UCSD-AML1 (cell line): ENCODE results near the gene S1PR3.
A peak's percentile ranks its signal among the peaks of the same experiment; 100 is the strongest.

Experiments used
- DNase-seq: peaks from one replicate; lab custom pipeline; 2025; ENCODE audit not compliant: unreplicated experiment; lab: John Stamatoyannopoulos, UW

The S1PR3 gene

DNA sequence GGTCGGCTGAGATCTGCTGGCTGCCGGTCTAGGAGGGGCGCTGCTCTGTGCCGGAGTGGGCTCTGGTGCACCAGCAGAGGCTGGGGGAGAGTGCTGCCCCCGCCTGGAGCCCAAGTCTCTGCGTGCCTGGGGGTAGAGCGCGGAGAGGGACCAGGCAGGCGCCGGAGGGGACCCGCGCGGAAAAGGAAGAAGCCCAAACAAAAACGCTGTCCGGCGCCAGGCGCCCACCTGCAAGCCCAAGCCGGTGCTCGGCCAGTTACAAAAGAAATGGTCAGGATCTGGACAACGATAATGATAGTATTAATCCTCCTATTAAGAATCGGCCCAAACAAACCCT is 571 bp upstream of the S1PR3 start:
- no peak for DNase-seq

DNA sequence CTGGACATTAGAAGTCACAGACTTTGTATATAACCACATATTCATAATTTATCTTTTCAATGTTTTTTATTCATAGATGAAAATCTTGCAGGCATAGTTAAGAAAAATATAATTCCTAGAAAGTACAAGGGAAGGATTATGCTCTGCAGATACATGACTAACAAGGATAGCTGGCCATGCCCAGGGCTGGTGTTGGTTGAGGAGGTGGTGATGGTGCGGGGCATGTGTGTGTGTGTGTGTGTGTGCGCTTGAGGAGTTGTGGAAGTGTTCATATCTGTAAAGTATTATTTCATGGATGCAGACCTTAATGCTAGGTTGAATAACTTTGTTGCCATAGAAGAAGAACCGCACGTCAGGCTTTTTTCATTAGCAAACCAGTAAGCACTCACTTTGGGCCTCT is 1.3 kb downstream of the S1PR3 start:
- no peak for DNase-seq

DNA sequence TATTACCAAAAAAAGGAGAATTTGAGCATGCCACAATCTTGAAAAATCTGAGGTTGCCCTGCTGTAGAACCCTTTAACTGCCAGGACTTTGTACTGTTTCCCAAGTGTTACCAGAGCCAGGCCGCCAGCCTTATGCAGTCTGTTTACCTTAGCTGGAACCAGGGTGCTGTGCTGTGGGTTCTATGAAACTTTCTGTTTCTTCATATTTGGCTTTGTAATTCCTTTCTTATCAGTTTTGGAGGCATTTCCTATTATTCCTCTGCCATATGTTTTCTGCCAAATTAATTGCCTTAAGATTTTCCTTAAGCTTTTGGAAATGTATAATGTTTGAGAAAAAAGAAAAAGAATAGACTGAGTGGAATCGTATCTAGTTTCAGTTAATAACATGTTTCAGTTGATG is 2.1 kb downstream of the S1PR3 start:
- DNase-seq: no peak

DNA sequence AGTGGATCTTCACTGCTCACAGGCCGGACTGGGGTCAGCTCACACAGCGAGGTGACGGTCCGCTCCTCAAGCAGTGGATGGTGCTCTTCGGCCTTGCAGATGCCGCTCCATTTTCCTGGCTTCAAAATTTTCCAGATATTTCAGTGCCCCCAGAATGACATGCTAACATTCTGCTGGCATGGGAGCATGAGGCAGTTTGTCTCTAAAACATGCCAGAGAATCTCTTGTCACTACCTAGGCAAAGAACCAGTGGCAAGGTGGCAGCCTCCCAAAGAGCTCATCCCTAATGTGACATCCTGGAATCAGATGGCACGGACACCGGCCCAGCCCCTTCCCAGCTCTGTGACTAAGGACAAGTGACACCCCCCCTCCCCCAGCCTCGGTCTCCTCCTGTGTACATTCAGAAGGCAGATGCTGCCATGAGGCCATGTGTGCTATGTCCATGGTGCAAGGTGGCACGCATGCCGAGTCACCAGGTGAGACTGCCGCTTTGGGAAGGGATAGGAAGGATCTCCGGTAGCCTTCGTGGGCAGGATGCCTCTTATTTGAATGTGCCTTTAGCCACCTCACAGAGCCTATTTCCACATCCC is 2.7 kb downstream of the S1PR3 start:
- no peak for DNase-seq

DNA sequence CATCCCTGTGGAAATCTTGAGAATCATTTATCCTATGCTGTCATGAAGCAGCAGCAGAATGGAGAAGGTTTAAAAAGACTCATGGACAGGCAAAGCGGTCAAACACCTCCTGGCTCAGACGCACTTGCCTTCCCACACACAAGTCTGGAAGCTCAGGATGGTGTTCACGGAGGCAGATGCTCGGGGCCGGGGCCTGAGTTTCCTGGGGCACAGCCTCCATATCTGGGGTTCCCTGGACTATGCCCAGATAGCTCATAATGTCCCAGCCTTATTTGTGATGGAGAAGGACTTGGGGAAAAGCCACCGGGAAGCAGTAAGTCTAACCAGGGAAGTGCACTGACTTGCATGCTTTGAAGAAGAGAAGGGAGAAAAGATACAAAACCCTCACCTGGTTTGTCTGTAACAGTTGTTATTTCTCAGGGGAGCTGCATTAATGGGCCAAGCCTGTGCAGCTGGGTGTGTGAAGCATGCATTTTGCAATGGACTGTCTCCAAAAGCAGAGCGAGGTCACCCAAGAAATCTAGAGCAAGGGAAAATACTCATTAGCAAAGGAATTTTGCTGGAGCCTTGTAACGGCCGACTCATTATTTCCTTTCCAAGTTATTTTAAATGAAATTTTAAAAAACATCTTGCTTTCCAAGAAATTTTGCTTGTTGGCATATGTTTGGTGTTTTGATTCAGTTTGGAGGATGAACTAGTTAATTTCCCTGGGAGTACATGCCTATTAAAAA is 3.4 kb downstream of the S1PR3 start:
- no peak for DNase-seq

DNA sequence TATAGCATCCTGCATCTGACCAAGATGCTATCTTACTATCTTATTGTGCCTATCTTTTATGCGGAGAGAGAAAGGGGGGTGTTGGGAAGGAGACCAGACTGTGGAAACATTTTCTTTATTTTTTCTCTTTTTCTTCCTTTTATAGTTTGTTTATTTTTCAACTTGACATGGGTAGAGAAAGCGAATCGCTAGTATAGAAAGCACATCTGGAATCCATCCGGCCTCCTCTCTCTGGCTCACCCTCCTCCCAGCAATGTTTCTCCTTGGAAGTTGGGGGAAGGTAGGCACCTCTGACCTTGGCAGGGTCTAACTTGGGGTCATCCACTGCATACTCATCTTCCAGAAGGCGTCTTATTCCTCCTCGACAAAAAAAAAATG is 3.9 kb downstream of the S1PR3 start:
- no peak for DNase-seq

DNA sequence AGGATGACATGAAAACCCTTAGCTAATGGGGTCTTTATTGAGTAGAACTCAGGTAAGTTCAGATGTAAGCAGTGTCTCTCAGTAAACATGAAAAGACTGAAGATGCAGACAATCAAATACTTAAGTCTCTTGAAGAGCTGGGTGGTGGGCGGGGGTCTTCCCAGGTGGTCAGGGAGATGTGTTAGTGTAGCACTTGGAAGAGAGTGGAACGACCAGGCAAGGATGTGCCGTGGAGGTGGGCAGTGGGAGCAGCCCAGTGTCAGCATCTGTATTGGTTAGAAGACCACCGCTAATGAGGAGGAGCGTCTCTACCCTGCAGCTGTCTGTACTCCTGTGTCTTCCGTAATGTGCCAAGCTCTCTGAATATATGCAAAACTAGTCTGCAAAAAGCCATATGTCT is 4.4 kb downstream of the S1PR3 start:
- no peak for DNase-seq

DNA sequence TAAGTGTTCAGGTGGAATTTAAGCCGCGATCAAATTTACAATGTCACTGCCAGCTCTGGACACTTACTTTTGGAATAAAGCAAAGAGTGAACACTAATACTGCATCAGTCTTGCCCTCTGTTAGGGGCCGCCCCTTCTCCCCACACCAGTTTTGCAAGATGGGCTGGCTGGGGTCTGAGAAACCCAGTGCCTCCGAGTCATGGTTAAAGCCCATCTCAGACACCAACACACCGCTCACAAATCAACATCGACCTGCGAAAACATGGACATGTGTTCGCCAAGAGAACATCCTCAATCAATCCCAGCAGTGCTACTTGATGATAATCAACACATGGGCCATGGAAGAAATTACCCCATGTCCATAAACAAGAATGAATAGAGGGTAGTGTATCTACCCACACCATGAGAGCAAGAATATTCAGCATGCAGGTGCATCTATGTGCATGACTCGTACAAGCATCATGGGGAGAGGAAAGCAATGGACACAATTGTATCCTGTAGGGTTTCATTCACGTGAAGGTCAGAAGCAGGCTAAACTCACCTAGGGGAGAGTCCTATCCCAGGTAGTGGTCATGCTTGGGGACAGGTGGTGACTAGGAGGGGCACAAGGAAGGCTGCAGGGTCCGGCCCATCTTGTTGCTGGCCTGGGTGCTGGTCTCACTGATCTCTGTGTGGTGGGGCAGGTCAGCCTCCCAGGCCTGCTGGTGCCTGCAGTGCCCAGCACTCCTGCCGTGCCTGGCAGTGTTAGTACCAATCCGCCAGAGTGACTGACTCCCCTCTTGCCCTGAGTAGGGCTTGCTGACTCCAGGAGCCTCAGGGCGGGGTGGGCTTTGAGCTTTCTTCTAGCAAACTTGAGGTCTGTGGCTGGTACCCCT is 5.0 kb downstream of the S1PR3 start:
- DNase-seq: no peak

DNA sequence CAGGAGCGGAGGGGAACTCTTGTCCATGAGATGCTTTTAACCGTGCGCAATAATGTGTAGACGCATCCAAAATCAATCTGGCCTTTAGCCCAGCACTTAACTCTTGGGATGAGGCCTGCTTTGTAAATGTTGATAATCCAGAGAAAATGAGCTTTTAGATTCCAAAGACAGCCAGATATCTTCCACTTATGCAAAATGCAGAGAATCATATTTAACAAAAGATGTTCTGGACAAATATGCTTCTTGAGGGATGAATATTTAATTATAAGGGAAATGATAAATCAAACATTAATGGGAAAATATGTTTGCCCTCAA is 5.6 kb downstream of the S1PR3 start:
- no peak for DNase-seq

DNA sequence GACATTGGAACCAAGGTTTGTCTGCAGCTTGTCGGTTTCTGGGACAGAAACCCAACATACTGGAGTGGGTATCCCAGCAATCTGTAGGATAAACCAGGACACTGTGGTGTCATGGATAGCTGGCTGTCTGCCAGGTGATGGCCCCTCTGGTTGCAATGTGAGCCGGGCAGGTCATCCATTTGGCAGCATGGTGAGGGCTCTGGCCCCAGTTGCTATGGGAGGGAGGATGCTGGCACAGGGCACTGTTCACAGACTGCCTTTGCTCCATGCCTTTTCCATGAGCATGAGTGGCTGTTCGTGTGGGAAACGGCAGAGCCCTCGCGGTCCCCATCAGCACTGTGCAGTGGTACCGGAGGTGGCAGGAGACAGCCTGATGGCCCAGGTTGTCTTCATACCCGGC is 6.4 kb downstream of the S1PR3 start:
- no peak for DNase-seq

DNA sequence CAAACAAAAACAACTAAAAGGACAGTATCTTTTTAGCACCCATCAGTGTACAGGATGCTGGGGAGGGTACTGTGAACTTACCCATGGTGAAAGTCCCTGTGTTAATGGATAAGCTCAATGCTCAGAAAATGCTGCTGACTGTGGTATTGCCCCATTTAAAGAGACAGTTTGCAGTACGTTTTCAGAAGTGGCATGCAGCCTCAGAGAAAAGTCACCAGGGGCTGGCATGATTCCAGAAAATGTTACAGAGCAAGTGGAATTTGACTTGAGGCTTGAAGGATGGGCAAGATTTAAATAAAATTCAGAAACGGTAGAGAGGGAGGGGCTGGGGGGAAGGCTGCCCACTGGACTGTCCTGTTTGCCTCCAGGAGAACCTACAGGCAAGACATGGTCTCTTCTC is 7.2 kb downstream of the S1PR3 start:
- DNase-seq: no peak

DNA sequence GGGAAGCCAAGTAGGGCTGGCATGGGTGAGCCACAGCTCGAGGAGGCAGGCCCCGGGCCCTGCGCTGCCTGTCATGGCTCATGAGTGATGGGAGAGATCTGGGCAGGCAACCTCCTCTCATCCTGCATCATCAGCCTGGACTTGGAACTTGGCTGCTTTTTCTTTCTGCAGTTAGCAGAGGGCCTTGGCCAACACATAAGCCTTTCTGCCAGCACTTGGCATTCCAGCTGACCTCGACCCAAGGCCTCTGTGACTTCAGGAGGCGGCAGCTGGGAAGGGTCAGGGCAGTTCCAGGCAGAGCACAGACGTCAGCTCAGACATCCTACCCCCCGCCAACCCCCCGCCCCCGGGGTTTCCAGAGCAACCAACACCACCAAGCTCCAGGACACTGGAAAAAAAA is 7.6 kb downstream of the S1PR3 start:
- no peak for DNase-seq

DNA sequence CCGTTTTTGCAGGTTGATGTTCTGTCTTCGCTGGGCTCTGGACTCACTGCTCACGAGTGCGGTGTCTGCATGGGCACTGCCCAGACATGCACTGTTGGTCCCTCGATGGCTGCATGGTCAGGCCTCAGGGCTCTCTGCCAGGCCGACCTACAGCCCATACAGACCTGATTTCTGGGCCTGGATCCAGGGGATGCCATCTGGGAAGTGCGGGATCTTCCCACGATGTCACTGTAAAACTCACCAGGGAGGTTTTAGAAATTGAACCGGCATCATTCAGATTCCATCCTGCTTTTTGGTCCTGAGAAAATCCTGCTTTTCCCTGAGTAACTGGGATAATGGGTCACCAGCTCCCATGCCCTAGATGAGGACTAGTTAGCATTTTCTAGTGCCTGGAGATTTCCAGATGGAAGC is 9.1 kb downstream of the S1PR3 start:
- no peak for DNase-seq

DNA sequence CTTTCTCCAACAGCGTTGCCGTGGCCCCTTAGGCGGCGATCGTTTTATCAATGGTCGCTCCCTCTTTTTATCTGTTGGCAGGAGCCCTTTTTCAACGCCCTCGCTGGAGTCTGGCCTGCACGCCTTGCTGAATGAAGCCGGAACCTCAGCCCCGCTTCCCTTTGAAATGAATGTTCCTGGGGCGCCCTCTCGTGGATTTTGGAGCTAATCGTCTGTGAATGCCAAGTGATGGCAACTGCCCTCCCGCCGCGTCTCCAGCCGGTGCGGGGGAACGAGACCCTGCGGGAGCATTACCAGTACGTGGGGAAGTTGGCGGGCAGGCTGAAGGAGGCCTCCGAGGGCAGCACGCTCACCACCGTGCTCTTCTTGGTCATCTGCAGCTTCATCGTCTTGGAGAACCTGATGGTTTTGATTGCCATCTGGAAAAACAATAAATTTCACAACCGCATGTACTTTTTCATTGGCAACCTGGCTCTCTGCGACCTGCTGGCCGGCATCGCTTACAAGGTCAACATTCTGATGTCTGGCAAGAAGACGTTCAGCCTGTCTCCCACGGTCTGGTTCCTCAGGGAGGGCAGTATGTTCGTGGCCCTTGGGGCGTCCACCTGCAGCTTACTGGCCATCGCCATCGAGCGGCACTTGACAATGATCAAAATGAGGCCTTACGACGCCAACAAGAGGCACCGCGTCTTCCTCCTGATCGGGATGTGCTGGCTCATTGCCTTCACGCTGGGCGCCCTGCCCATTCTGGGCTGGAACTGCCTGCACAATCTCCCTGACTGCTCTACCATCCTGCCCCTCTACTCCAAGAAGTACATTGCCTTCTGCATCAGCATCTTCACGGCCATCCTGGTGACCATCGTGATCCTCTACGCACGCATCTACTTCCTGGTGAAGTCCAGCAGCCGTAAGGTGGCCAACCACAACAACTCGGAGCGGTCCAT is 10.0 kb downstream of the S1PR3 start:
- peak; percentile 70 for DNase-seq

DNA sequence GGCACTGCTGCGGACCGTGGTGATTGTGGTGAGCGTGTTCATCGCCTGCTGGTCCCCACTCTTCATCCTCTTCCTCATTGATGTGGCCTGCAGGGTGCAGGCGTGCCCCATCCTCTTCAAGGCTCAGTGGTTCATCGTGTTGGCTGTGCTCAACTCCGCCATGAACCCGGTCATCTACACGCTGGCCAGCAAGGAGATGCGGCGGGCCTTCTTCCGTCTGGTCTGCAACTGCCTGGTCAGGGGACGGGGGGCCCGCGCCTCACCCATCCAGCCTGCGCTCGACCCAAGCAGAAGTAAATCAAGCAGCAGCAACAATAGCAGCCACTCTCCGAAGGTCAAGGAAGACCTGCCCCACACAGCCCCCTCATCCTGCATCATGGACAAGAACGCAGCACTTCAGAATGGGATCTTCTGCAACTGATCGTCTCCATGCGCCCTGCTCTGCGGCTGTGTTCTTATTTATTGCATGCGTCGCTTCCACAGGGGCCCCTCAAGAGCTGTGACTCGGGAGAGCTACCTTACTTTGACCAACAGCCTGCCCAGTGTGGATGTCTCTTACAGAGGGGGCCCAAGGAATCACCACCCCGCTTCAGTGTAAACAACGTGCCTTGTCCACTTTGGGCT is 10.8 kb downstream of the S1PR3 start:
- no peak for DNase-seq

DNA sequence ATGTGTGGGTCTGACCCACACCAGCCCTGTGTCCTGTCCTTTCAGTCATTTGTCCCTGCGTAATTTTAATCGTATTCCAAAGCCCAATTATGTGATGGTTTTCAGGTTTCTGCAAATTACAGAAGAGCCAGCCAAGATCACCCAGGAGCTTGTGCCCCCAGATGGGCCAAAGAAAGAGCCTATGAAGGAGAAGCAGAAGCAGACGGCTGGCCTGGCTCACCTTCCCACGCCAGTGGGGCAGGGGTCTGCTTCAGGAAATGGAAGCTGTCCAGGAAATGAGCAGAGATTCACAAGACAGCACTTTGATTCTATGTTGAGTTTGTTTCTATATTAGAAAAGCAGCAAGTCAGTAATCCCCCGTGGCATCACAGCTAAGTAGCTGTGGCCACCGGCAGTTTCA is 11.7 kb downstream of the S1PR3 start:
- no peak for DNase-seq

DNA sequence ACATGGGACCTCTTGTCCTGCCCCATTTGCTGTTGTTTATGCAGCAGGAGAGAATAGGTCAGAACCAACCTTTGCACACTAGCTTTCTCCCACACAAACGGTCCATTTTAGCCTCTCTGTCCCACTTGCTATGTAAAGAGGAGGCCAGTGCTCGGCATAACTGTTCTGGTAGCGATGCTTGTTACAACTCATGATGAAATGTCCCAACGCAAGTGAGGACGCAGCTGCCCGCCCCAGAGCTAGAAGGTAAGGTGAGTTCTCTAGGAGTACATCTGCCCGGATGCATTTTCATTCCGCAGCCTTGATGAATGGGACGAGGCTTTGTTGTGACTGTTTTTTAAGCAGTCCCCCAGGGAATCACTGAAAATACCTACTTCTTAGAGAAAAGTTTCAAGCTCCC is 14.1 kb downstream of the S1PR3 start:
- no peak for DNase-seq

DNA sequence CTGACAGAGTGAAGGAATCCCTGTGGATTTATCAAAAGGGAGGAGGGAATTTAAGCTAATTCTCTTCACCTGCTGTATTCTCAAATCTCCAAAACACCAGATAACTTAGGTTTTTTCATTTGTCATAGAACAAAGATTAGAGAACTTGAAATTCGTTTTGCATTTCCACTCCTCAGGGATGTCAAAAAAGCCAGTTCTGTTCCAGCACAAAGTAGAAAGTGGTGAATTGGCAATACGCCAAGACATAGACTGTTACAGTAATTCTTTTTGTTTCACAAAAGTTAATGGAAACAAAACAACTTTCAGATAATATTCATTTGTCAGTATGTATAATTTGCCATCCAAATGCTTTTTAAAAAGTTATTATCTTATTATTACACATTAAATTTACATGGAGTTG is 15.0 kb downstream of the S1PR3 start:
- no peak for DNase-seq

DNA sequence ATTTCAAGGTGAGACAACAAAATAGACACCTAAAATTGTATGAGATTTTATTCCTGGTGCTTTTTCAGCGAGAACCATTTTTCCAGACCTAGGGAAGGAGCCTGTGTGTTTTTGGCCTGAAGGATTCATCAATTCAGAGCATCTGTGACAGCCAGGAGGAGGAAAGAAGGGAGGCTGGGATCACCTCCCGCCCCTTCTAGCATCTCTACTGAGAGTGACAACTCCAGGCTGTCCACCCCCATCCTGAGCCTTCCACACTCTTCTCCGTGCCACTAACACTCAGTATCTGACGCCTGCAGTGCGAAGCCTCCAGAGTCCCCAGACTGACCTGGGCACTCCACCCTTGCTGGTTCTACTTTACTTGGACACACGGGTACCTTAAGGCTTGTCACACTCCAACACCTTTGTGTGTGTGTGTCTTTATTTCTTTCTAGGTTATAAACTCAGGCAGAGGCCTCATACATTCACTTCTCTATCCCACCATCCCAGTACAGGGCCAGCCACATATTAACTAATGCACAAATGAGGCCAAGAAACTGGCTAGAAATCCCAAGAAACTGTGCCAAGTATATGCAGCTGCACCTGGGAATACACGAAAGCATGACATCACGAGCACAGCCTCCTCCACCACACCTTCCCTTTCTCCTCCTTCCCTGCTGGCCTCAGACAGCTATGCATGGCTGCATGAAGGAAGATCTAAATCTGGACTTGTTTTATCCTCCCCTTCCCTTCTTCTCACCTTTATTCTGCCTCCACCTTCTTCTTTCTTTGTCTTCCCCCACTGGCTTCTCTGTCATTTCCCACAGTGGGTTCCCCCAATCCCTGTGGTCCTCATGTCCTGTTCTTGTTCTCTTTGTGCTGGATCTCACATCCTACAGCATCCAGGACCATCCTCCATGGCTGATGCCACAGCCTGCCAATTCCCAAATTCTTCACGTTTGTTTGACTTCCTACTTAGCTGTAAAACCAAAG is 16.0 kb downstream of the S1PR3 start:
- DNase-seq: no peak
